ENCODE measurements around the gene NUBP2.
A peak's percentile ranks its signal among the peaks of the same experiment; 100 is the strongest.

NUBP2 gene

GRCh38 chr16:1760911-1761310 is 21.8 kb upstream of the NUBP2 start:
- TF ChIP-seq TAF1 (IDR thresholded peaks at IDR 0.05; ENCODE audit: borderline replicate concordance, insufficient read depth, low read length) (no peak), SIN3A (IDR thresholded peaks at IDR 0.05; ENCODE audit: borderline replicate concordance, insufficient read depth, low read length) (no peak), FOXP2 (optimal IDR thresholded peaks at IDR 0.05; ENCODE audit: borderline replicate concordance, extremely low read depth, extremely low read length, insufficient read depth) (no peak), REST (IDR thresholded peaks at IDR 0.05; ENCODE audit: insufficient read depth in 1 of 2, low read depth in 2 of 2, low read length in 2 of 2) (no peak), POLR2AphosphoS5 (IDR thresholded peaks at IDR 0.05; ENCODE audit: low read depth, low read length) (no peak; the same call in 1 of the 2 replicates)

DNA sequence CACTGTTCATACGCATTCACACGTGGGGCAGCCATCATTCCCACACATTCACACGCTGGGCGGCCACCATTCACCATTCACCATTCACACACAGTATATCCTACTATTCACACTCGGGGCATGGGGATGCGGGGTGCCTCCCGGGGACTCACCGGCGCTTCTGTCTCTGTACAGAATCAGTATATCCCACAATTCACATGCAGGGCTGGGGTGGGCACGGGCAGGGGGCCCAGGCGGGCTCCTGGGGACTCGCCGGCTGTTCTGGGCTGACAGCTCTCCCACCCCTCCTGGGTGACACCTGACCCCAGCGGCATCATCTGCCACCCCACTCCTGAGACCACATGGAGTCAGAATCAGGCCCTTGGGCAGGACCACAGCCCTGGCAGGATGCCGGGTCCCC is 21.0 kb upstream of the NUBP2 start:
- no peak for TF ChIP-seq REST (IDR thresholded peaks at IDR 0.05; ENCODE audit: insufficient read depth in 1 of 2, low read depth in 2 of 2, low read length in 2 of 2)
- TF ChIP-seq FOXP2 (optimal IDR thresholded peaks at IDR 0.05; ENCODE audit: borderline replicate concordance, extremely low read depth, extremely low read length, insufficient read depth) = no peak
- no peak for TF ChIP-seq SIN3A (IDR thresholded peaks at IDR 0.05; ENCODE audit: borderline replicate concordance, insufficient read depth, low read length)
- no peak for TF ChIP-seq TAF1 (IDR thresholded peaks at IDR 0.05; ENCODE audit: borderline replicate concordance, insufficient read depth, low read length)
- TF ChIP-seq POLR2AphosphoS5 (IDR thresholded peaks at IDR 0.05; ENCODE audit: low read depth, low read length) = no peak; the same call in 1 of the 2 replicates

DNA sequence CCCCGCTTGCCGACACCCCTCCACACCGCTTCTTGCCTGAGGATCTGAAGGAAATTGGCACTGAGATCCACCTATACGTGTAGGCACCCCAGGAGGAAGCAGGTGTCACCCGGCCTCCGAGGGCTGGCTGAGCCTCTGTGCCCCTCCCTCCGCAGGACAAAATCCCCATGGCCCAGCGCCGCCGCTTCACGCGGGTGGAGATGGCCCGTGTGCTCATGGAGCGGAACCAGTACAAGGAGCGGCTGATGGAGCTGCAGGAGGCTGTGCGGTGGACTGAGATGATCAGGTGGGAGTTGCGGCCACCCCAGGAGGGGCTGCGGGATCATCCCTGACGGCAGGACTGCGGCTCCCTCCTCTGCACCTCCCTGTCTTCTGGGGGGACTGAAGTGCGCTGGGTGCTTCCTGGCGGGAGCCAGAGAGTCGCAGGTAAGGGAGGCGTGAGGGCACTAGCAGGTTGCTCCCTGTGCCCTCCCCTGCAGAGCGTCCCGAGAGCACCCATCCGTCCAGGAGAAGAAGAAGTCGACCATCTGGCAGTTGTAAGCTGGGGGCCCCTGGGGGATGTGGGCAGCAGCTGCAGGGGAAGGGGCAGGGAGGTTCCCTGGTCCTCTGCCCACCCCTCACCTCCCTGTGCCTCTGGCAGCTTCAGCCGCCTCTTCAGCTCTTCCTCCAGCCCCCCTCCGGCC is 20.4 kb upstream of the NUBP2 start:
- TF ChIP-seq TAF1 (IDR thresholded peaks at IDR 0.05; ENCODE audit: borderline replicate concordance, insufficient read depth, low read length) = no peak
- no peak for TF ChIP-seq FOXP2 (optimal IDR thresholded peaks at IDR 0.05; ENCODE audit: borderline replicate concordance, extremely low read depth, extremely low read length, insufficient read depth)
- TF ChIP-seq POLR2AphosphoS5 (IDR thresholded peaks at IDR 0.05; ENCODE audit: low read depth, low read length) = no peak; the same call in 1 of the 2 replicates
- no peak for TF ChIP-seq REST (IDR thresholded peaks at IDR 0.05; ENCODE audit: insufficient read depth in 1 of 2, low read depth in 2 of 2, low read length in 2 of 2)
- TF ChIP-seq SIN3A (IDR thresholded peaks at IDR 0.05; ENCODE audit: borderline replicate concordance, insufficient read depth, low read length) = no peak

DNA sequence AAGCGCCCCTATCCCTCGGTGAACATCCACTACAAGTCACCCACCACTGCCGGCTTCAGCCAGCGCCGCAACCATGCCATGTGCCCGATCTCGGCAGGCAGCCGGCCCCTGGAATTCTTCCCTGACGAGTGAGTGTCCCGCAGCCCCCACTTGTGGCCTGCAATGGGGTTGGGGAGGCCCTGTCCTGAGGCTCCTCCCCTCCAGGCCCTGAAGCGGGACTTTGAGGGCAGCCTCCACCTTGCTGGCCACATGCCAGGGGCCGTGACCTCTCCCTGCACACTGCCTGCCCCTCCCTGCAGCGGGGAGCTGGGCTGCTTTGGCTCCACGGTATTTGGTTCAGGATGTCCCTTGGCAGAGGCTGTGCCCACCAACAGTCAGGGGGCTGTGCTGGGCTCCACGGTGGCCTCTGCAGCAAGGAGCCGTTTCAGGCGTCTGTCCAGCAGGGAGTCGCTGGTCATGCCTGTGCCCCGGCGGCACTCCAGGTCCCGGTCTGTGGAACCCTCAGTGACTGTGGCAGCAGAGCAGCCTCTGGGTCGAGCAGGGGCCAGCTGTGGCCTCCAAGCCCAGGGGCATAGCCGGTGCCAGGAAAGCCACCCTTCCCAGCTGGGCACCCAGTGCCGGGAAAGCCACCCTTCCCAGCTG is 19.8 kb upstream of the NUBP2 start:
- TF ChIP-seq SIN3A (IDR thresholded peaks at IDR 0.05; ENCODE audit: borderline replicate concordance, insufficient read depth, low read length) (no peak), TAF1 (IDR thresholded peaks at IDR 0.05; ENCODE audit: borderline replicate concordance, insufficient read depth, low read length) (0 out of 2 replicates have a peak, but pooled peaks have one; percentile 33), REST (IDR thresholded peaks at IDR 0.05; ENCODE audit: insufficient read depth in 1 of 2, low read depth in 2 of 2, low read length in 2 of 2) (no peak), POLR2AphosphoS5 (IDR thresholded peaks at IDR 0.05; ENCODE audit: low read depth, low read length) (no peak; the same call in 1 of the 2 replicates)

Measured in PFSK-1 (cell line).